GM12873 (cell line): ENCODE results near the gene ABCB7.

Experiments used
- CTCF ChIP-seq: IDR thresholded peaks from 2 replicates; pipeline ENCODE4 v1.5.1; 2012; ENCODE audit warnings: low read depth, mild to moderate bottlenecking, moderate library complexity, low read length, control low read depth; ENCODE audit not compliant: insufficient read depth; ENCODE audit errors: missing control alignments

The ABCB7 gene

DNA sequence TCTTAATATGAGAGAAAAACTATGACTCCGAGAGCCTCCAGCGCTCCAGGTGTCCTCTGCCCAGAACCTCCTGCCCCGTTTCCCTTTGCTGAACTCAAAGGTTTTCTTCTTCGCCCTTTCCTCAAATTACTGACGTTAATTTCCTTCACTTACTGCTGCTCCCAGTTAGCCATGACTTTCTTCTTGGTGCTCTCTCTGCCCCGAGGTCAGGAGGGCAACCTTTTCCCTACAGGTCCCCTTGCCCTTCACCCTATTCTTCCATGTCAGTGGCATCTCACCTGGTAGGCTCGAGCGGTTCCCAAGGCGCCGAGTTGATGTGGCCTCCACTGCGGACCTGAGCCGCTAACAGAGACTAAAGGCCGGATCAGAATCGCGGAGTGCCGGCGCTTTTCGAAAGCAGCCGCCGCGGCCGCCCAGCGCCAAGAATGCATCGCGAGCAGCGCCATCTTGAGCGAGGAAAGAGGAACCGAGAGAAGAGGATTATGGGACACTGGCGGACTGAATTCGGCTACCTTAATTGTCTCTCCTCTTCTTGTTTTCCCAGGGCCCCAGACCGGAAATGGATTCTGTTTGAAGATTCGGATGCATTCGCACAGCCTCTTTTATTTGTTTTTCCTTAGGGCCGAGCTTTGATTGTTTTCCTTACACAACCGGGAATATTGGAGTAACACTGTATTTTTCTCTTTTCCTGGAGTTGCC, at the start of gene ABCB7:
Gene ABCB7, minus strand, starts transcription at position 457 of the 699 bp plus-strand sequence. Its CDS starts 11 bp downstream, at position 446.
- TF ChIP-seq CTCF = no peak

DNA sequence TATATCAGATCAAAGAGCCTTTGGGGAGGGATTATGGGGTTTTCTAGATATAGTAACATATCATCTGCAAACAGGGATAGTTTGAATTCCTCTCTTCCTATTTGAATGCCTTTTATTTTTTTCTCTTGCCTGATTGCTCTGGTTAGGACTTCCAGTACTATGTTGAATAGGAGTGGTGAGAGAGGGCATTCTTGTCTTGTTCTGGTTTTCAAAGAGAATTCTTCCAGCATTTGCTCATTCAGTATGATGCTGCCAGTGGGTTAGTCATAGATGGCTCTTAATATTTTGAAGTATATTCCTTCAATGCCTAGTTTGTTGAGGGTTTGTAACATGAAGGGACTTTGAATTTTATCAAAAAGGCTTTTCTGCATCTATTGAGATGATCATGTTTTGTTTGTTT, 25.6 kb upstream of the ABCB7 start:
- TF ChIP-seq CTCF = no peak

DNA sequence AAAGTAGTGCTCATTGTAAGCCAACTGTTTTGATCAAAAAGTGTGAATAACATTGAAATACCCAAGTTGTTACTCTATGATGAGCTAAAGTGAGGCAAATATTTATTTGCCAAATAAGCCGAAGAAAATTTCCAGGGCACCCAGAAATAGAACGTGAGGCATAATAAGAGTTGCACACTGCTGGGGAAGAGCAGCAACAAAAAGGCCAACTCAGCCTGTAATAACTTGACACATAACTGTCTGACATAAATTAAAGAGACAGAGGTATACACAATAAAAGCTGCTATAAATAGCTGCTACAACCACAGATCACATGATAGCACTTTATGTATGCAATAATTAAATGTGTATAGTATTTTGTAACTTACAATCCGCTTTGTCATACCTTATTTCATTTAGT, 2.0 kb upstream of the ABCB7 start:
- no peak for TF ChIP-seq CTCF

GRCh38 chrX:75156531-75156945, 455 bp upstream of the ABCB7 start:
- TF ChIP-seq CTCF = no peak

DNA sequence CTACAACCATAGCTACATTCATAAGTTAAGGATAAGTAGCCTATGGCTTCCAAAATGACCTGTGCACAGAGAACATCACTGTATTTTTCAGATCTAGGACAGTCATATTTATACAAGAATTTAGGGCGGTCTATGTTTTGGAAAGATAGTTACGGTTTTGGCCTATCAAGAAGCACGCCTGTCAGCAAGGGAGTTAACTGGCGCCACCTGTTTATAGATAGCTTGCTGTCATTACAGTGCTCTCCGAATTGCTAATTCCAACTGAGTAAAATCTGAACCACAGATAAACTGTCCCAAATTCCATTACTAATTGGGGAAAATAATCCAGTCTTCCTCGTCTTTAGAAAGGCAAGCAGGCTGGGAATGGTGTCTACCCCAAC, 646 bp downstream of the ABCB7 start:
- no peak for TF ChIP-seq CTCF

- TF ChIP-seq CTCF = no peak
Measured at GRCh38 chrX:75154871-75155270, 1.2 kb downstream of the ABCB7 start.

- TF ChIP-seq CTCF = no peak
Measured at GRCh38 chrX:75151827-75152592, 4.1 kb downstream of the ABCB7 start.
